Ammon's horn (tissue), 1 donor: ENCODE measurements around the gene OAS1.

ENCODE experiments used
- DNase-seq: peaks from one replicate; pipeline ENCODE4 v3.0.0-alpha.2; 2016; ENCODE audit warnings: low spot score

OAS1 gene

GRCh38 chr12:112906712-112907414, at the start of gene OAS1:
OAS1 (plus strand) TSS chr12:112906962; CDS start chr12:112907040, 78 bp downstream.
- peak; percentile 75 for DNase-seq

- no peak for DNase-seq
Observed at GRCh38 chr12:112859291-112859690, 47.5 kb upstream of the OAS1 start.

- no peak for DNase-seq
Observed at GRCh38 chr12:112860181-112860580, 46.6 kb upstream of the OAS1 start.

GRCh38 chr12:112861284-112861683, 45.5 kb upstream of the OAS1 start:
- no peak for DNase-seq

GRCh38 chr12:112862636-112863290, 44.0 kb upstream of the OAS1 start:
- DNase-seq: no peak

- DNase-seq: no peak
Observed at GRCh38 chr12:112868459-112869041, 38.2 kb upstream of the OAS1 start.

GRCh38 chr12:112869091-112869490, 37.7 kb upstream of the OAS1 start:
- no peak for DNase-seq

- no peak for DNase-seq
Observed at GRCh38 chr12:112869778-112870177, 37.0 kb upstream of the OAS1 start.

- no peak for DNase-seq
Observed at GRCh38 chr12:112870267-112870980, 36.3 kb upstream of the OAS1 start.

GRCh38 chr12:112875608-112876007, 31.2 kb upstream of the OAS1 start:
- no peak for DNase-seq

GRCh38 chr12:112876506-112876905, 30.3 kb upstream of the OAS1 start:
- DNase-seq: no peak

GRCh38 chr12:112877006-112877405, 29.8 kb upstream of the OAS1 start:
- DNase-seq: no peak

- DNase-seq: no peak
Observed at GRCh38 chr12:112878488-112878887, 28.3 kb upstream of the OAS1 start.

GRCh38 chr12:112879191-112879705, 27.5 kb upstream of the OAS1 start:
- no peak for DNase-seq

- no peak for DNase-seq
Observed at GRCh38 chr12:112881602-112882001, 25.2 kb upstream of the OAS1 start.

- no peak for DNase-seq
Observed at GRCh38 chr12:112885236-112885635, 21.5 kb upstream of the OAS1 start.

- DNase-seq: no peak
Observed at GRCh38 chr12:112887550-112887949, 19.2 kb upstream of the OAS1 start.

GRCh38 chr12:112891093-112892024, 15.4 kb upstream of the OAS1 start:
- DNase-seq: peak; percentile 37

- no peak for DNase-seq
Observed at GRCh38 chr12:112892856-112893255, 13.9 kb upstream of the OAS1 start.

- DNase-seq: no peak
Observed at GRCh38 chr12:112894128-112894527, 12.6 kb upstream of the OAS1 start.

GRCh38 chr12:112898380-112898779, 8.4 kb upstream of the OAS1 start:
- DNase-seq: no peak
